ENCODE data around the gene EHD4. TPM values are rescaled to one million over a fixed set of nuclear protein-coding genes. Genes with fewer than 3 reads are reported as not detected.

The EHD4 gene
- polyA plus RNA-seq, 2 of the 4 experiments (the other 2 are of a cell fraction), result 8.2 to 9.0 TPM

GRCh38 chr15:41851167-41851523 lies 121.2 kb downstream of the EHD4 start:
- POLR2A ChIA-PET, result no interaction called here
- no peak overlapping the region for H3K4me3 ChIP-seq
- DNase-seq (ENCODE audit: low read depth in 1 of 2, low spot score in 1 of 2) (no peak), ATAC-seq (no peak), FAIRE-seq (no peak)
- 78% methylated on average over 5 of the region's 11 CpGs for WGBS (ENCODE audit: missing lambda C conversion rate)
- no peak overlapping the region for H3K4me2 ChIP-seq
- no peak overlapping the region for H3K27ac ChIP-seq
- no peaks in the 10 kb centered on the region for H3K4me1 ChIP-seq
- CTCF ChIA-PET, result interaction anchor here (0.5 to 1.7 kb wide), 4 partner anchors 15 to 608 kb away, joined by 3 to 5 read pairs (median 4); no protein-coding TSS in a partner anchor
- TF ChIP-seq, protein P1, sequence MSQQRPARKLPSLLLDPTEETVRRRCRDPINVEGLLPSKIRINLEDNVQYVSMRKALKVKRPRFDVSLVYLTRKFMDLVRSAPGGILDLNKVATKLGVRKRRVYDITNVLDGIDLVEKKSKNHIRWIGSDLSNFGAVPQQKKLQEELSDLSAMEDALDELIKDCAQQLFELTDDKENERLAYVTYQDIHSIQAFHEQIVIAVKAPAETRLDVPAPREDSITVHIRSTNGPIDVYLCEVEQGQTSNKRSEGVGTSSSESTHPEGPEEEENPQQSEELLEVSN (IDR thresholded peaks at IDR 0.05; ENCODE audit: borderline replicate concordance, low read depth), result no peak
- TF ChIP-seq RARB (CRISPR knock-in tag; IDR thresholded peaks at IDR 0.05) (no peak), ZNF302 (CRISPR knock-in tag; IDR thresholded peaks at IDR 0.05) (no peak), ZSCAN20 (CRISPR knock-in tag; IDR thresholded peaks at IDR 0.05) (no peak), KDM1A (IDR thresholded peaks at IDR 0.05; ENCODE audit: low read depth) (no peak), SREBF2 (IDR thresholded peaks at IDR 0.05) (no peak), RAD21 (conservative IDR thresholded peaks at IDR 0.05 in 1 of 2, IDR thresholded peaks at IDR 0.05 in 1 of 2) (no peak), JUN (IDR thresholded peaks at IDR 0.05) (no peak), EP300 (IDR thresholded peaks at IDR 0.05) (no peak), FOXS1 (CRISPR knock-in tag; IDR thresholded peaks at IDR 0.05) (no peak), NR3C1 (IDR thresholded peaks at IDR 0.05) (no peak), POLR2A (IDR thresholded peaks at IDR 0.05; ENCODE audit: low read length) (no peak), GATA3 (IDR thresholded peaks at IDR 0.05; ENCODE audit: borderline replicate concordance) (no peak), MAZ (IDR thresholded peaks at IDR 0.05; ENCODE audit: borderline replicate concordance, low read depth, low read length) (no peak), NPAS2 (CRISPR knock-in tag; IDR thresholded peaks at IDR 0.05; ENCODE audit: borderline replicate concordance) (no peak), FOSL2 (IDR thresholded peaks at IDR 0.05) (no peak), FOSL2 (CRISPR knock-in tag; IDR thresholded peaks at IDR 0.05) (no peak), CTCF (IDR thresholded peaks at IDR 0.05) (no peak), HOXB5 (CRISPR knock-in tag; IDR thresholded peaks at IDR 0.05) (no peak)
- TF ChIP-seq, protein P2, sequence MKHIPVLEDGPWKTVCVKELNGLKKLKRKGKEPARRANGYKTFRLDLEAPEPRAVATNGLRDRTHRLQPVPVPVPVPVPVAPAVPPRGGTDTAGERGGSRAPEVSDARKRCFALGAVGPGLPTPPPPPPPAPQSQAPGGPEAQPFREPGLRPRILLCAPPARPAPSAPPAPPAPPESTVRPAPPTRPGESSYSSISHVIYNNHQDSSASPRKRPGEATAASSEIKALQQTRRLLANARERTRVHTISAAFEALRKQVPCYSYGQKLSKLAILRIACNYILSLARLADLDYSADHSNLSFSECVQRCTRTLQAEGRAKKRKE (CRISPR knock-in tag; IDR thresholded peaks at IDR 0.05; ENCODE audit: low read depth), result no peak
- no peaks in the 10 kb centered on the region for H3K9me3 ChIP-seq

DNA sequence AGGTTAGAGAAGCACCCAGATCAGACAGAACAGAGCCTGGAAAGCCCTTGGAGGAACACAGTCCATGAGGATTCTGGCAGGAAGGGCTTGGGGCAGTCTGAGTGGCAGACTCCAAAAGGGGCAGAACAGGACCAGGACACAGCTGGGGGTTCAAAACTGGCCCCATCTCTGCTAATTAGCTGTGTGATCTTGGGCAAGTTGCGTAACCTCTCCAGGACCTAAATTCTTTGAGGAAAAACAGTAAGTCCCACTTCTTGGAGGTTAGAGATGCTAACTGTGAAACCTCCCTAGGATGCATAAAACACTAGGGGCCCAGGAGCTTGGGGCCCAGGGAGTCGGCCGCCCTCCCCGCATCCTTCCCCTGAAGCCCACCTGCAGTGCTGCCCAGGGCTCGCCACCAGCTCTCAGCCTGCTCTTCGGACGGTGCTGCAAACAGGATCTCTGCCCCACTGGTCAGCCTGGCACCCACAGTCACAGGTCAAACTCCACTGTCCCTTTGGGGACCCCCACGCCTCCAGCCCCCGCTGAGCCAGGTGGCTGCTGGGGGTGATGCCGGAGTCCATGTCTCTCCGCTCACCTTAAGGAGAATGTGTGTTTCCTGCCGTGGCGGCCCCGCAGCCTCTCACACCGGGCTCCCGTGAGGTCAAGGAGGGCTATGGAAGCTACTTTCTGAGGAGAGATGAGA lies 121.7 kb downstream of the EHD4 start:
- DNase-seq (ENCODE audit: low read depth in 1 of 2, low spot score in 1 of 2), result no peak
- CTCF ChIA-PET, result interaction anchor here (0.5 to 1.7 kb wide), 4 partner anchors 15 to 608 kb away, joined by 3 to 5 read pairs (median 4); no protein-coding TSS in a partner anchor
- POLR2A ChIA-PET, result no interaction called here
- Histone ChIP-seq H3K27ac (no peak overlapping the region), H3K4me3 (no peak overlapping the region), H3K4me1 (no peaks in the 10 kb centered on the region), H3K4me2 (no peak overlapping the region), H3K9me3 (no peaks in the 10 kb centered on the region)
- 96% methylated on average over 7 of the region's 16 CpGs for WGBS (ENCODE audit: missing lambda C conversion rate)
- no peak for ATAC-seq
- FAIRE-seq, result no peak
- no peak for TF ChIP-seq PHF8 (IDR thresholded peaks at IDR 0.05; ENCODE audit: borderline replicate concordance, low read depth)
- TF ChIP-seq HOXA7 (CRISPR knock-in tag; IDR thresholded peaks at IDR 0.05), result no peak
- TF ChIP-seq CEBPB (IDR thresholded peaks at IDR 0.05), result peak in 1 of 2 experiments; percentile 63; a peak in 2 of 4 replicates
- no peak for TF ChIP-seq TP53 (CRISPR knock-in tag; IDR thresholded peaks at IDR 0.05)
- TF ChIP-seq, protein P2 (CRISPR knock-in tag; IDR thresholded peaks at IDR 0.05; ENCODE audit: low read depth), result no peak
- no peak for TF ChIP-seq POLR2AphosphoS2 (conservative IDR thresholded peaks at IDR 0.05; ENCODE audit: low read length)
- TF ChIP-seq ELK1 (IDR thresholded peaks at IDR 0.05; ENCODE audit: low read depth, low read length), result no peak
- no peak for TF ChIP-seq HOXB13 (CRISPR knock-in tag; IDR thresholded peaks at IDR 0.05; ENCODE audit: low read depth)

Measured in A549 (cell line).